Peyer's patch (tissue), 4 donors: ENCODE measurements around the gene MACROD2. TPM values are rescaled to one million over a fixed set of nuclear protein-coding genes. Genes with fewer than 3 reads are reported as not detected.

Source experiments
- DNase-seq, 3 donors: peaks; one replicate each; pipeline ENCODE4 v3.0.0-alpha.2; 2017 to 2019
- H3K27ac ChIP-seq, 4 donors: fragments of 200-600 bp; sonication (generic); one replicate each; pipeline ENCODE4 v1.5.1; 2016 to 2019
- H3K27me3 ChIP-seq, 2 donors: fragments of 200-600 bp; sonication (generic); one replicate each; pipeline ENCODE4 v1.5.1; 2019
- H3K36me3 ChIP-seq, 3 donors: fragments of 200-600 bp; sonication (generic); one replicate each; pipeline ENCODE4 v1.5.1; 2016 to 2019
- H3K4me1 ChIP-seq, 4 donors: fragments of 200-600 bp; sonication (generic); one replicate each; pipeline ENCODE4 v1.5.1; 2016 to 2019
- H3K4me3 ChIP-seq, 4 donors: fragments of 200-600 bp; sonication (generic); 1 replicate in 3 of 4; 2 replicates in 1 of 4; pipeline ENCODE4 v1.5.1; 2016 to 2019; ENCODE audit warnings: mild to moderate bottlenecking in 1 of 4
- H3K9me3 ChIP-seq, 4 donors: fragments of 200-600 bp; sonication (generic); one replicate each; pipeline ENCODE4 v1.5.1; 2016 to 2019; ENCODE audit warnings: mild to moderate bottlenecking in 1 of 4
- POLR2A ChIP-seq, 2 donors: fragments of 450-650 bp; IDR thresholded peaks; one replicate each; pipeline ENCODE4 v1.5.1; 2017; ENCODE audit warnings: antibody characterized with exemption in 2 of 2, mild to moderate bottlenecking in 2 of 2, moderate library complexity in 2 of 2
- total RNA-seq, 4 donors: library from RNA; depleted of rRNA; stranded (reverse); fragments of >200 nt; gene quantifications; one replicate each; pipeline ENCODE4 v1.1.0, GENCODE V29; 2016
- TF ChIP-seq, protein P1 (sequence below), 6 experiments: fragments of 450-650 bp in 4 of 6; fragments of 200-600 bp in 2 of 6; sonication (generic) in 1 of 6; IDR thresholded peaks; one replicate each; pipeline ENCODE4 v1.5.1; 2017 to 2019; ENCODE audit warnings: antibody characterized with exemption in 6 of 6, mild to moderate bottlenecking in 3 of 6, moderate library complexity in 1 of 6

MACROD2 gene
- total RNA-seq, 4 donors from 2014 or later = 2.5 to 10.7 (median 6.5) TPM

DNA sequence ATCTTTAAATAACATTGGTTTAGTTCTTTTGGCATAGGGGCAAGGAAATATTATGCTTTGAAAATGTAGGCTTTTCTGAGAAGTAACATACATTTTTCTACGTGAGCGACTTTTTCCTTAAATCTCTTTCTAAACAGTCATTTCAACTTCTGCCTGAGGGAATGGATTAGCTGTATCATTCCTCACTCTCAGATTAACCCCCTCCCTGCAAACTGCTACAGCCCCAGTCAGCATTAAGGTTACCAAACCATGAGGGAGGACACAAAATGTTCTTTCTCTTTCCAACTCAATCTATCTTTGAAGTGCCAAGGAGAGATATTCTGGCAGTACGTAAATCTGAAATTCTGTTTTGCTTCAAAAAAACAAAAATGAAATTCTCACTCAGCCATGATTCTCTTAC, 573.4 kb downstream of the MACROD2 start:
- Histone ChIP-seq H3K4me3 (no peak overlapping the region), H3K36me3 (no peaks in the 10 kb centered on the region), H3K27ac (no peak overlapping the region), H3K9me3 (no peaks in the 10 kb centered on the region), H3K27me3 (no peaks in the 10 kb centered on the region), H3K4me1 (no peaks in the 10 kb centered on the region)
- no peak for DNase-seq
- TF ChIP-seq, protein P1, sequence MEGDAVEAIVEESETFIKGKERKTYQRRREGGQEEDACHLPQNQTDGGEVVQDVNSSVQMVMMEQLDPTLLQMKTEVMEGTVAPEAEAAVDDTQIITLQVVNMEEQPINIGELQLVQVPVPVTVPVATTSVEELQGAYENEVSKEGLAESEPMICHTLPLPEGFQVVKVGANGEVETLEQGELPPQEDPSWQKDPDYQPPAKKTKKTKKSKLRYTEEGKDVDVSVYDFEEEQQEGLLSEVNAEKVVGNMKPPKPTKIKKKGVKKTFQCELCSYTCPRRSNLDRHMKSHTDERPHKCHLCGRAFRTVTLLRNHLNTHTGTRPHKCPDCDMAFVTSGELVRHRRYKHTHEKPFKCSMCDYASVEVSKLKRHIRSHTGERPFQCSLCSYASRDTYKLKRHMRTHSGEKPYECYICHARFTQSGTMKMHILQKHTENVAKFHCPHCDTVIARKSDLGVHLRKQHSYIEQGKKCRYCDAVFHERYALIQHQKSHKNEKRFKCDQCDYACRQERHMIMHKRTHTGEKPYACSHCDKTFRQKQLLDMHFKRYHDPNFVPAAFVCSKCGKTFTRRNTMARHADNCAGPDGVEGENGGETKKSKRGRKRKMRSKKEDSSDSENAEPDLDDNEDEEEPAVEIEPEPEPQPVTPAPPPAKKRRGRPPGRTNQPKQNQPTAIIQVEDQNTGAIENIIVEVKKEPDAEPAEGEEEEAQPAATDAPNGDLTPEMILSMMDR (IDR thresholded peaks at IDR 0.05) = no peak
- TF ChIP-seq POLR2A (IDR thresholded peaks at IDR 0.05) = no peak

DNA sequence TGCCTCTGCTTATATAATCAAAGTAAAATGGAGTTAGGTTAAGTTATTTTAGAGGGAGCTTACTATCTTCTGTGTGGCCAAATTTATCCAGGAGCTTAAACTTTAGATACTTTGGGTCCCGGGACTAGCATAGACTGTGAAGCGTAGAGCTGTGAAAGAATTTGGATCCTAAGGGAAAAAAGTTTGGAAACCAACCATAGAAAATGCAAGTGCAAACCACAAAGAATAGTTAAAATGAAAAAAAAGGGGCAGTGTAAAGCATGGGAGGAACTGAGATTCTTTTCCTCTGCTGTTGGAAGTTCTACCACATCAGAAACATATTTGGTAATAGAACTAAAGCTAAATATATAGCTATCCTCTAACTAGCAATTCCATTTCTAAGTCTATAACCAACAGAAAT, 574.3 kb downstream of the MACROD2 start:
- no peak for DNase-seq
- H3K27ac ChIP-seq = no peak overlapping the region
- no peak overlapping the region for H3K4me3 ChIP-seq
- no peaks in the 10 kb centered on the region for H3K4me1 ChIP-seq
- H3K36me3 ChIP-seq = no peaks in the 10 kb centered on the region
- H3K9me3 ChIP-seq = no peaks in the 10 kb centered on the region
- TF ChIP-seq, protein P1 (IDR thresholded peaks at IDR 0.05) = no peak
- no peak for TF ChIP-seq POLR2A (IDR thresholded peaks at IDR 0.05)
- H3K27me3 ChIP-seq = no peaks in the 10 kb centered on the region

DNA sequence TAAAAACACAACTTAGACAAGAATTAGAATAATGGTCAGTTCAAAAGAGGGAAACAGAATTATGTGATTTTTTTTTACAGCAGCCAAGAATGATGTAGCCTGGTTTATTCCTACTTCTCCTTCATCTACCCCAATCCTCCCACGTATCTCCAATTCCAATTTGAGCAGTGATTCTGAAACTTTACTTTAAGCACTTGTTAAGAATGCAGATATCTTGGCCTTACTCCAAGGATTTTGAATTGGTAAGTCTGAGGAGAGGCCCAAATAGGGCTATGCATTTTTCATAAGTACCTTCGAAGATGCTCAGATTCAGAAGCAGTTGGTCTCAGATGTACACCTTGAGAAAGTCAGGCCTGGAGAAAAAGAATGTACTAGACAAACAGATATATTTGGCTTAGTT, 575.5 kb downstream of the MACROD2 start:
- Histone ChIP-seq H3K27me3 (no peaks in the 10 kb centered on the region), H3K27ac (no peak overlapping the region), H3K4me1 (no peaks in the 10 kb centered on the region), H3K36me3 (no peaks in the 10 kb centered on the region), H3K4me3 (no peak overlapping the region), H3K9me3 (no peaks in the 10 kb centered on the region)
- DNase-seq = no peak
- no peak for TF ChIP-seq POLR2A (IDR thresholded peaks at IDR 0.05)
- TF ChIP-seq, protein P1 (IDR thresholded peaks at IDR 0.05) = no peak

DNA sequence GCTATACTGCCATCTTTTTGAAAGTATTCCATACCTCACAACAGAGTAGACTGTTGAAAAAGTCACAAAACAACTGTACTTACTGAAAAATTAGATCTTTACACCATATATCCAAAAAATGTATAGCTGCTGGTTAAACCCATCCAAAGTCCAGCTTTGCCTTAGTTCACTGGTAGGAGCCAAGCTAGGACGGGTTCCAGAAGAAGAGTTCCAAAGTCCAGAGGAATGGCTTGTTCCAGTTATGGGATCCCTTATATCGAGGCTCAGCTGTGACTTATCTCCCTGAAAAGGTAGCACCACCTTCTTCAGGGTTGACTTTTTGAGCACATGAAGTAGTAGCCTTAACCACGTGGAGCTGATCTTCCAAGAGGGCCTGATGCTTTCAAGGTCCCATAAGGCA, 578.4 kb downstream of the MACROD2 start:
- no peaks in the 10 kb centered on the region for H3K4me1 ChIP-seq
- TF ChIP-seq, protein P1 (IDR thresholded peaks at IDR 0.05) = no peak
- no peak for TF ChIP-seq POLR2A (IDR thresholded peaks at IDR 0.05)
- no peaks in the 10 kb centered on the region for H3K36me3 ChIP-seq
- no peak overlapping the region for H3K27ac ChIP-seq
- no peaks in the 10 kb centered on the region for H3K27me3 ChIP-seq
- DNase-seq = no peak
- no peaks in the 10 kb centered on the region for H3K9me3 ChIP-seq
- H3K4me3 ChIP-seq = no peak overlapping the region

DNA sequence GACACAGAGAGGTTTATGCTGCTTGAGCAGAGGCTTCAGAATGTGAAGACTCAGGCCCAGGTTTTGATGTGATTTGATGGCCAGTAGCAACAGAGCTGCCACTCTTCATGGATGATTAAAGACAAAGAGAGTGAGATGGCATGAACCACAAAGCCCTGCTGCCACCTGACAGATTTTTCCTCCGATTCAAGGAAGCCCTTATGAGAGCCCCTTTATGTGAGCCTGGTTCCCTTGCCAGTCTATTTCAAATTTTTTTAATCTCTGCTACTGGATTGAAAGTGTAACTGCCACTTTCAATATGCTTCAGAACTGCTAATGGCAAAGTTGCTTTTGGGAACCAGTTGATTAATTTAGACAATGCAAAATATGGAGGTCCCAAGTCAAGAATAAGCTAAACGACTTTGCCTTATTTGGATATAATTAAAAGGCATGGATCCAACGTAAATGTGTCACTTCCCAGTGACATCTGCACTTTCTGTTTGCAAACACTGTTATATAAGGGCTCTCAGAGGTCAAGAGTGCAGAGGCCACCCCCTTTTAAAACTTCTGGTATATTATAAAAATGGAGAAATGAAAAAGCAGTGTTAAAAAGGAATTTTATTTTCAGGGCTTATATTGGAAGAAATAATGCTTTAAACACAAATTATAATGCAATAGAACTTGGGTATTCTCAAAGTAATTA, 581.0 kb downstream of the MACROD2 start:
- Histone ChIP-seq H3K4me3 (no peak overlapping the region), H3K36me3 (no peaks in the 10 kb centered on the region), H3K4me1 (no peaks in the 10 kb centered on the region), H3K9me3 (no peaks in the 10 kb centered on the region), H3K27me3 (no peaks in the 10 kb centered on the region), H3K27ac (no peak overlapping the region)
- no peak for TF ChIP-seq POLR2A (IDR thresholded peaks at IDR 0.05)
- TF ChIP-seq, protein P1 (IDR thresholded peaks at IDR 0.05) = no peak
- DNase-seq = no peak
